K562 (cell line): ENCODE data around the gene XPA. TPM values are rescaled to one million over a fixed set of nuclear protein-coding genes. Genes with fewer than 3 reads are reported as not detected.

Source experiments
- AFF1 ChIP-seq, 2 experiments: fragments of 450-650 bp; IDR thresholded peaks; 2 replicates each; pipeline ENCODE4 v1.6.1; 2018; ENCODE audit warnings: mild to moderate bottlenecking in 2 of 2, low read depth in 1 of 2; ENCODE audit not compliant: partially characterized antibody in 2 of 2
- ETS1 ChIP-seq: conservative IDR thresholded peaks from 2 replicates; pipeline ENCODE4 v1.6.1; 2011; ENCODE audit warnings: low read depth, mild to moderate bottlenecking, low read length; ENCODE audit not compliant: control insufficient read depth
- HMGXB4 ChIP-seq: sonication (generic); formaldehyde crosslinking; IDR thresholded peaks from 2 replicates; pipeline ENCODE4 v1.8.1; 2023; ENCODE audit warnings: mild to moderate bottlenecking, missing genetic modification reagents
- MTA1 ChIP-seq: fragments of 450-650 bp; IDR thresholded peaks from 2 replicates; pipeline ENCODE4 v1.6.1; 2017; ENCODE audit warnings: borderline replicate concordance
- MTA3 ChIP-seq: fragments of 450-650 bp; formaldehyde crosslinking; IDR thresholded peaks from 2 replicates; pipeline ENCODE4 v1.6.1; 2017; ENCODE audit warnings: mild to moderate bottlenecking, borderline replicate concordance
- PCBP2 ChIP-seq: fragments of 200-400 bp; formaldehyde crosslinking; IDR thresholded peaks from 2 replicates; pipeline ENCODE4 v1.6.1; 2018; ENCODE audit warnings: low read length, low read depth, mild to moderate bottlenecking, moderate library complexity; ENCODE audit not compliant: poor library complexity, severe bottlenecking
- PHB ChIP-seq: fragments of 250-450 bp; sonication (Bioruptor Pico); IDR thresholded peaks from 2 replicates; pipeline ENCODE4 v1.5.0; 2021
- SAP30 ChIP-seq: fragments of 200-600 bp; sonication (generic); IDR thresholded peaks from 2 replicates; pipeline ENCODE4 v1.6.1; 2012; ENCODE audit warnings: borderline replicate concordance, low read depth, mild to moderate bottlenecking, moderate library complexity, low read length, control low read depth, inconsistent platforms; ENCODE audit not compliant: insufficient read depth, poor library complexity, severe bottlenecking
- SIN3B ChIP-seq: fragments of 450-650 bp; IDR thresholded peaks from 2 replicates; pipeline ENCODE4 v1.6.1; 2017; ENCODE audit warnings: low read depth, mild to moderate bottlenecking, moderate library complexity
- STAG1 ChIP-seq: sonication (generic); formaldehyde crosslinking; IDR thresholded peaks from 2 replicates; pipeline ENCODE4 v1.5.0; 2020; ENCODE audit warnings: missing genetic modification reagents, borderline replicate concordance
- ZBTB1 ChIP-seq: sonication (generic); formaldehyde crosslinking; IDR thresholded peaks from 2 replicates; pipeline ENCODE4 v1.8.1; 2023; ENCODE audit warnings: missing genetic modification reagents, low read depth, mild to moderate bottlenecking, borderline replicate concordance
- ZMIZ1 ChIP-seq, 2 experiments: fragments of 150-350 bp in 1 of 2; IDR thresholded peaks; 2 replicates each; pipeline ENCODE4 v1.6.1; 2012 to 2016; ENCODE audit warnings: low read depth in 2 of 2, low read length in 2 of 2, mild to moderate bottlenecking in 1 of 2, moderate library complexity in 1 of 2
- ZNF511 ChIP-seq: sonication (generic); formaldehyde crosslinking; IDR thresholded peaks from 2 replicates; pipeline ENCODE4 v1.8.0; 2022; ENCODE audit warnings: mild to moderate bottlenecking, missing genetic modification reagents
- polyA plus RNA-seq, 8 experiments: library from polyadenylated mRNA; depleted of rRNA in 4 of 8; stranded (reverse) in 5 of 8; unstranded in 3 of 8; fragments of >200 nt; fragmentation: Nextera tagmentation in 2 of 8; fragmentation: Illumina TruSeq in 1 of 8; extraction: Ambion mirVana in 2 of 8; extraction: Trizol in 1 of 8; gene quantifications; 2 replicates each; pipeline versions ENCODE4 v1.2.1 to v1.2.3, GENCODE V29; 2011 to 2014; ENCODE audit warnings: inconsistent platforms in 1 of 8, missing spikeins in 1 of 8
- total RNA-seq, 7 experiments: library from RNA; depleted of rRNA in 6 of 7; stranded (reverse); fragments of >200 nt in 6 of 7; fragmentation: Illumina TruSeq in 2 of 7; extraction: Trizol in 2 of 7; gene quantifications; 2 replicates each; pipeline versions ENCODE4 v1.2.1 to v1.2.3, GENCODE V29; 2011 to 2021; ENCODE audit warnings: low replicate concordance in 1 of 7

XPA gene
- total and polyA plus RNA-seq, 9 of the 15 experiments (the other 6 are each of a cell fraction or from before 2014, with no cell fraction given): 5.1 to 18.2 (median 14.1) TPM

- TF ChIP-seq SAP30: peak; percentile 78
- TF ChIP-seq ETS1: peak; percentile 32; the same call in 1 of the 2 replicates
- TF ChIP-seq STAG1 (CRISPR knock-in tag): 0 out of 2 replicates have a peak, but pooled peaks have one; percentile 25
- TF ChIP-seq SIN3B: 0 out of 2 replicates have a peak, but pooled peaks have one; percentile 2
- TF ChIP-seq ZBTB1 (CRISPR knock-in tag): peak; percentile 63; the same call in 1 of the 2 replicates
- TF ChIP-seq HMGXB4 (CRISPR knock-in tag): peak; percentile 71
- TF ChIP-seq MTA3: 0 out of 2 replicates have a peak, but pooled peaks have one; percentile 4
- 0 out of 4 replicates have a peak, but pooled peaks of 1 of the 2 experiments have one; percentile 18 for TF ChIP-seq ZMIZ1 (IDR thresholded peaks at IDR 0.05; ENCODE audit: low read depth in 2 of 2, low read length in 2 of 2)
- no peak for TF ChIP-seq PCBP2
- TF ChIP-seq MTA1: no peak
- 0 out of 2 replicates have a peak, but pooled peaks have one; percentile 39 for TF ChIP-seq ZNF511 (CRISPR knock-in tag)
- TF ChIP-seq AFF1 (IDR thresholded peaks at IDR 0.05; ENCODE audit: low read depth in 1 of 2, partially characterized antibody in 2 of 2): peak in 1 of 2 experiments; percentile 29
- 0 out of 2 replicates have a peak, but pooled peaks have one; percentile 31 for TF ChIP-seq PHB (CRISPR knock-in tag)
Observed at GRCh38 chr9:97633859-97634490, 63.2 kb downstream of the XPA start (continued).
